ENCODE data around the gene LAMA4. TPM values are rescaled to one million over a fixed set of nuclear protein-coding genes. Genes with fewer than 3 reads are reported as not detected.

LAMA4 gene
- total and polyA plus RNA-seq, 2 of the 13 experiments (the other 11 are each of a cell fraction or from before 2014, with no cell fraction given): not detected

GRCh38 chr6:112223070-112223861, 31.1 kb downstream of the LAMA4 start (continued):
- no peak for TF ChIP-seq DZIP1 (CRISPR knock-in tag; IDR thresholded peaks at IDR 0.05)
- TF ChIP-seq NPAS2 (CRISPR knock-in tag; IDR thresholded peaks at IDR 0.05; ENCODE audit: borderline replicate concordance): no peak
- no peak for TF ChIP-seq ETS1 (CRISPR knock-in tag; IDR thresholded peaks at IDR 0.05)
- TF ChIP-seq GFI1 (CRISPR knock-in tag; IDR thresholded peaks at IDR 0.05; ENCODE audit: borderline replicate concordance): no peak

GRCh38 chr6:112221981-112222852, 32.1 kb downstream of the LAMA4 start:
- Histone ChIP-seq H3K4me1 (ENCODE audit: insufficient read depth, low read length) (no peaks in the 10 kb centered on the region), H3K36me3 (replicated peaks in 1 of 2; ENCODE audit: control insufficient read depth in 1 of 2, insufficient read depth in 2 of 2, low read length in 2 of 2) (no peaks in the 10 kb centered on the region), H3K79me2 (ENCODE audit: insufficient read depth, low read length) (no peaks in the 10 kb centered on the region), H3K9ac (ENCODE audit: insufficient read depth, low read depth, low read length) (no peak overlapping the region), H3K9me3 (ENCODE audit: low read length) (no peaks in the 10 kb centered on the region), H3K27me3 (ENCODE audit: control insufficient read depth in 1 of 2, insufficient read depth in 2 of 2, low read length in 2 of 2) (no peaks in the 10 kb centered on the region), H2AFZ (ENCODE audit: low read length) (no peak overlapping the region), H3K27ac (ENCODE audit: extremely low read length, insufficient read depth, low read length) (no peak overlapping the region), H4K20me1 (ENCODE audit: insufficient read depth, low read length) (no peaks in the 10 kb centered on the region), H3K4me3 (replicated peaks in 1 of 3; ENCODE audit: insufficient read depth in 1 of 3, low read depth in 2 of 3, low read length in 3 of 3) (no peak overlapping the region), H3K4me2 (ENCODE audit: low read depth, low read length) (no peak overlapping the region)
- intact Hi-C loops (cut with micrococcal nuclease; ENCODE audit: unreplicated experiment) (no loop called here), in situ Hi-C loops (cut with HindIII; ENCODE audit: extremely low pct_ligation_motif_present, low pct_unique_long_range_greater_than_20kb) (no loop called here)
- CTCF ChIA-PET (ENCODE audit: low intra/inter-chr PET ratio, low total read pairs): no interaction called here
- FAIRE-seq (no peak), ATAC-seq (no peak), DNase-seq (ENCODE audit: low spot score) (no peak)
- WGBS (ENCODE audit: low lambda C conversion rate): 10% methylated on average over 6 of the region's 6 CpGs
- BruUV-seq (replicated peaks): no TSS peak
- POLR2A ChIA-PET: no interaction called here
- no peak for TF ChIP-seq ZNF563 (CRISPR knock-in tag; IDR thresholded peaks at IDR 0.05)
- TF ChIP-seq ZHX1 (CRISPR knock-in tag; IDR thresholded peaks at IDR 0.05; ENCODE audit: low read depth): no peak
- no peak for TF ChIP-seq ZNF275 (CRISPR knock-in tag; IDR thresholded peaks at IDR 0.05; ENCODE audit: borderline replicate concordance)
- TF ChIP-seq KDM1A (CRISPR knock-in tag; IDR thresholded peaks at IDR 0.05): no peak
- TF ChIP-seq CREB1 (IDR thresholded peaks at IDR 0.05): no peak
- no peak for TF ChIP-seq CREB1 (CRISPR knock-in tag; IDR thresholded peaks at IDR 0.05)
- no peak for TF ChIP-seq ETS1 (CRISPR knock-in tag; IDR thresholded peaks at IDR 0.05)
